ENCODE data around the gene KRTAP5-3. TPM values are rescaled to one million over a fixed set of nuclear protein-coding genes. Genes with fewer than 3 reads are reported as not detected.
A peak's percentile ranks its signal among the peaks of the same experiment; 100 is the strongest.

Gene KRTAP5-3
- total RNA-seq, 1 donor: not detected

DNA sequence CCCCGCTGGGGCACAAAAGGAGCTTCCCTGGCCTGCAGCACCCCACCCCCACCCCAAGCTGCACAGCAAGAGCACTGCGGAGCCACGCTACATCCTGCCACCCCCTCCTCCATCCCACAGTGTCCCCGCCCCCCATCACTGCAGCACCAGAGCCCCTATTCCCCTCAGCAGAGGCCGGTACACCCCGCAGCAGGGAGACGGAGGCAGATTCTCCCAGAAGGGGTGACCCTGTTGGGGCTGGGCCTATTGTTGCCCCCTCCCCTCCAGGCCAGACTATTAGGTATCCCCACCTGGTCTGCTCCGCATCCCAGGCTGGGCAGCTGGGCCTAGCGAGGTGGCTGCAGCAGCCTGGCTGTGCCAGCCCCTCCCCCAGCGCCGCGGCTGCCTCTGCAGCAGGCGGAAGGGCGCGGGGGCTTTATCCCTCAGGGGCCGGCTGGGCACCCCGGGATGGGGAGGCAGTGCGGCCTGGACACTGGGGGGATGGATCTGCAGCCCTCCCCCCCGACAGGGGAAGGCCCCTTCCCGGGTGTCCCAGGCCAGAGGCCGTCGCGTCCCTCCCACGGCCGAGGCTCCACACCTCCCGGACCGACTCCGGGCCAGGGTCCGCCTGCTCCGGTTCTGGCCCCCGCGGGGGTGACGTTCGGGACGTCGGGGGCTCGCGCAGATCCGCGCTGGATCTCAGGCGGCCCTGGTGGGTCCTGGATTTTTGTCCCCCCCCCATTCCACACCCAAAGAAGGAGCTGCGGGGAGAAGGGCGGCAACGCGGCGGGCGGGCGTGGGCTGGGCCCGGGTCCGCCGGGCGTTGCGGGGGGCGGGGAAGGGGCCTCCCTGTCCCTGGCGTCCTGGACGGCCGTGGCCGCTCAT, 37.1 kb downstream of the KRTAP5-3 start:
- TF ChIP-seq, protein P1, sequence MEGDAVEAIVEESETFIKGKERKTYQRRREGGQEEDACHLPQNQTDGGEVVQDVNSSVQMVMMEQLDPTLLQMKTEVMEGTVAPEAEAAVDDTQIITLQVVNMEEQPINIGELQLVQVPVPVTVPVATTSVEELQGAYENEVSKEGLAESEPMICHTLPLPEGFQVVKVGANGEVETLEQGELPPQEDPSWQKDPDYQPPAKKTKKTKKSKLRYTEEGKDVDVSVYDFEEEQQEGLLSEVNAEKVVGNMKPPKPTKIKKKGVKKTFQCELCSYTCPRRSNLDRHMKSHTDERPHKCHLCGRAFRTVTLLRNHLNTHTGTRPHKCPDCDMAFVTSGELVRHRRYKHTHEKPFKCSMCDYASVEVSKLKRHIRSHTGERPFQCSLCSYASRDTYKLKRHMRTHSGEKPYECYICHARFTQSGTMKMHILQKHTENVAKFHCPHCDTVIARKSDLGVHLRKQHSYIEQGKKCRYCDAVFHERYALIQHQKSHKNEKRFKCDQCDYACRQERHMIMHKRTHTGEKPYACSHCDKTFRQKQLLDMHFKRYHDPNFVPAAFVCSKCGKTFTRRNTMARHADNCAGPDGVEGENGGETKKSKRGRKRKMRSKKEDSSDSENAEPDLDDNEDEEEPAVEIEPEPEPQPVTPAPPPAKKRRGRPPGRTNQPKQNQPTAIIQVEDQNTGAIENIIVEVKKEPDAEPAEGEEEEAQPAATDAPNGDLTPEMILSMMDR (IDR thresholded peaks at IDR 0.05; ENCODE audit: insufficient read depth, low read depth, low read length): no peak
- no peak for DNase-seq (ENCODE audit: low read depth)
- H3K4me3 ChIP-seq (ENCODE audit: low read depth, low read length): peak overlapping the region; percentile 60

DNA sequence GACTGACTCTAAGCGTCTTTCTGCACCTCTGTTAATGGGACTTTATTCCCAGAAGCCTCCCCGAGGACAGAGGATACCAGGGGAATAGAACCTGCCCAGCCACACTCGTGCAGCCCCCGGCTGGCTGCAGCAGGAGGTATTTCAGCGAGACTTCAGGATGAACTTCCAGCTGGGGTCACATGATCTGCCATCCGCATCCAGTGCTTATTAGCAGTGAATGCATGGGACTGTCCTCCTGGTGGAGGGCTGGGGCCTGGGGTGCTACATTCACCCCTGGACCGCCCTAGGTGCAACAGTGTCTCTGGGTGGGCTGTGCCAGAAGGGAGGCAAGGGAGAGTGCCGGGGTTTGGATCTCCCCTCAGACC, 37.8 kb downstream of the KRTAP5-3 start:
- peak overlapping the region; percentile 60 for H3K4me3 ChIP-seq (ENCODE audit: low read depth, low read length)
- DNase-seq (ENCODE audit: low read depth): no peak
- TF ChIP-seq, protein P1 (IDR thresholded peaks at IDR 0.05; ENCODE audit: insufficient read depth, low read depth, low read length): no peak

DNA sequence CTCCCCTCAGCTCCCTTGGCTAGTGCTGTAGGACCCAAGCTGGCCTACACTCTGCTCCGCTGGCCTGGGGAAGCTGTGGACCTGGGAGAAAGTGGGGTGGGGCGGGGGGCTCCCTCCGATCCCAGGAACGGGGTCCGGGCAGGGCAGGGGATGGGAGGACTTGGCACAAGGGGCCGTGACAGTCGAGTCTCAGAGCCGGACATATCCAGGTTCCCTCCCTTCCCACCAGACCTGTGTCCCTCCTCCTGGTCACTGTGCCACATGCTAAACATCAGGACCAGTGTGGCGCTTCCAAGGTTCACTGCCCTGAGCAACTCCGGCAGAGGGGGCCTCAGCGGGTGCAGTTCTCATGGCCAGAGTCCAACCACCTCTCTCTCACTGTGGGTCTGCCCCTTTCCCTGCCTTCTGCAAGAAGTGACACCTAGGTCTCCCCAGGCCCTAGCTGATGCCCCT, 38.2 kb downstream of the KRTAP5-3 start:
- H3K4me3 ChIP-seq (ENCODE audit: low read depth, low read length): no peak overlapping the region
- no peak for DNase-seq (ENCODE audit: low read depth)
- TF ChIP-seq, protein P1 (IDR thresholded peaks at IDR 0.05; ENCODE audit: insufficient read depth, low read depth, low read length): no peak

DNA sequence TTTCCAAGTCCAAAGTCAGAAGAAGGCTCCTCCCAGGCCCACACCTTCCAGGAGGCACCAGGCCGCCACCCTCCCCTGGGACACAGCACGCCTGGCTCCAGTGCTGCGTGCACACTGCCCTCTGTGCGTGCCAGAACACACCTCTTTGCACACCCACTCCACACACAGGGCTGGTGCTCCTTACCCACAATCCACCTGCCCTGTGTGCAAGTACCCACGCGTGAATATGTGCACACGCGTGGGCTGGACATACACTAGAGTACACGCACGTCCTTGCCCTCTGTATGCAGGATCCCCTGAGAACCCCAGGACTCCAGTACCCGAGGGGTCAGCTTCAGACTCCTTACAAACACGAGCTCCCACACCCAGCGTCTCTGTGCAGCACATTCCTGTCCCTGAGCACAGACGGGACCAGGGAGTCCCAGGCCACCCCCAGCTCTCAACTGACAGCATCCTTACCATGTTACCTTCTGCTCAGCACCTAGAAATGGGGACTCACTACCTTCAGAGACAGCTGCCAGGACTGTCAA, 38.9 kb downstream of the KRTAP5-3 start:
- no peak overlapping the region for H3K4me3 ChIP-seq (ENCODE audit: low read depth, low read length)
- TF ChIP-seq, protein P1 (IDR thresholded peaks at IDR 0.05; ENCODE audit: insufficient read depth, low read depth, low read length): no peak
- DNase-seq (ENCODE audit: low read depth): no peak

DNA sequence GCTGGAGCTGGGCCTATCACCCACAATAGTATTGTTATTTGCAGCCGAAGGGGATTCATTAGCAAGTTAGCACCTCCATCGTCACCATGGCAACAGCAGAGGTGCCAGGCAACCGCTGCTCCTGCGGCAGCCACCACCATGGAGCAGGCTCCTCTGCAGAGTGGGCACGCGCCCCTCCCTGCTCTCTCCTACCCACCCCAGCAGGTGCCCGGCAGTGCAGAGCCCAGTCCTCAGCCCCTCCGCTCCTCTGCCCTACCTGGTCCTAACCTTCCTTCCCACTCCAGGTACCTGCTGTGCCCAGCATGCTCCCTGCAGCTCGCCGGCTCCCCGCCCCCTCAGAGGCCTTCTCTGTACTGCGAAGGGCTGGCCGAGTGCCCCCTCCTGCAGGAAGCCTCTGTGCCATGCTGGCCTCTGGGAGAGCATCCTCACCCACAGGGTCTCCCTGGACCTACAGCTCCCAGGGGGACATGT, 39.8 kb downstream of the KRTAP5-3 start:
- no peak overlapping the region for H3K4me3 ChIP-seq (ENCODE audit: low read depth, low read length)
- TF ChIP-seq, protein P1 (IDR thresholded peaks at IDR 0.05; ENCODE audit: insufficient read depth, low read depth, low read length): no peak
- DNase-seq (ENCODE audit: low read depth): no peak

DNA sequence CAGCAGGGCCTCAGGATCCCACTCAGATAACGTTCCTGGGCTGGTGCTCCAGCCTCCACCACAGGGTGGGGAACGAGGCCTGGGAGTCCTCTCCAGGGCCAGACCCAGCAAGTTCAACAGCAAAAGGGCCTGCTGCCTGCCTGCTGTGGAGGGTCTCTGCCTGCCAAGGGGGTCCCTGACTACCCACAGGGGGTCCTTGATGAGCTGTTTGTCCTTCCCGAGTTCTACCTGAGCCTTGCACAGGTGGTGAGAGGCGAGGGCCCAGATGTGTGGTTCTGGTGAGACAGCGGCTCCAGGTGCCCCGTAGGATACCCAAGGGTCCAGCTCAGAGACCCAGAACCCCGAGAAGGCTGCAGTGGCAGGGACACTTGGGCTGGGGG, 40.6 kb downstream of the KRTAP5-3 start:
- no peak overlapping the region for H3K4me3 ChIP-seq (ENCODE audit: low read depth, low read length)
- no peak for DNase-seq (ENCODE audit: low read depth)
- TF ChIP-seq, protein P1 (IDR thresholded peaks at IDR 0.05; ENCODE audit: insufficient read depth, low read depth, low read length): no peak
